Calu3 (cell line): Measurements from ENCODE around the gene BCAS3. TPM values are rescaled to one million over a fixed set of nuclear protein-coding genes. Genes with fewer than 3 reads are reported as not detected.
"Not testable (repeated sequence)": the region's sequence is repeated elsewhere in the genome, so short reads cannot be mapped to it uniquely, and the experiment has no call there.

ENCODE experiments used
- BruUV-seq: library from RNA; stranded (reverse); fragments of 400-500 nt; replicated peaks from 2 replicates; lab custom pipeline; 2021; lab: Mats Ljungman, UMichigan
- CTCF ChIA-PET: fragments of 300-600 bp; sonication (Branson Sonifier 250); formaldehyde crosslinking; loops from one replicate; lab custom pipeline; 2022; ENCODE audit warnings: antibody characterized with exemption; lab: Charles Lee
- DNase-seq: peaks from one replicate; pipeline ENCODE4 v3.0.0; 2022
- H3K27ac Mint-ChIP-seq: one replicate; pipeline ENCODE4 v1.8.0; 2022; ENCODE audit warnings: mixed read lengths; ENCODE audit not compliant: unreplicated experiment
- H3K27me3 Mint-ChIP-seq: one replicate; pipeline ENCODE4 v1.8.0; 2022; ENCODE audit warnings: mixed read lengths; ENCODE audit not compliant: unreplicated experiment
- H3K36me3 Mint-ChIP-seq: one replicate; pipeline ENCODE4 v1.8.0; 2022; ENCODE audit warnings: mild to moderate bottlenecking, moderate library complexity, mixed read lengths; ENCODE audit not compliant: insufficient read depth, unreplicated experiment
- H3K4me1 Mint-ChIP-seq: one replicate; pipeline ENCODE4 v1.8.0; 2022; ENCODE audit warnings: mild to moderate bottlenecking, low read depth, mixed read lengths; ENCODE audit not compliant: unreplicated experiment
- H3K4me3 Mint-ChIP-seq: one replicate; pipeline ENCODE4 v1.8.0; 2022; ENCODE audit warnings: mild to moderate bottlenecking, low read depth, moderate library complexity, mixed read lengths; ENCODE audit not compliant: unreplicated experiment
- H3K9me3 Mint-ChIP-seq: one replicate; pipeline ENCODE4 v1.8.0; 2022; ENCODE audit warnings: low read depth, mixed read lengths; ENCODE audit not compliant: unreplicated experiment
- CTCF ChIP-seq: fragments of 200-600 bp; IDR thresholded peaks from one replicate; pipeline ENCODE4 v1.8.0; 2022; ENCODE audit warnings: antibody characterized with exemption; ENCODE audit not compliant: unreplicated experiment
- intact Hi-C: fragments of 100-400 bp; cut with micrococcal nuclease; formaldehyde crosslinking; loops from one replicate; pipeline ENCODE4 v1.10.0; 2022; ENCODE audit not compliant: unreplicated experiment
- total RNA-seq: library from RNA; stranded (reverse); gene quantifications from 2 replicates; pipeline ENCODE4 v1.2.3, GENCODE V29; 2022

The BCAS3 gene
- total RNA-seq, 1 experiment from 2014 or later: 10.9 TPM

GRCh38 chr17:61352781-61353491, 675.3 kb downstream of the BCAS3 start:
- TF ChIP-seq CTCF: no peak
- Mint-ChIP-seq H3K36me3 (no peaks in the 10 kb centered on the region), H3K27ac (no peak overlapping the region), H3K4me3 (no peak overlapping the region), H3K4me1 (no peaks in the 10 kb centered on the region), H3K27me3 (peaks cover 7% of the 10 kb centered on the region), H3K9me3 (no peaks in the 10 kb centered on the region)
- CTCF ChIA-PET: no interaction called here
- intact Hi-C loops: no loop called here
- DNase-seq: no peak
- no TSS peak for BruUV-seq

DNA sequence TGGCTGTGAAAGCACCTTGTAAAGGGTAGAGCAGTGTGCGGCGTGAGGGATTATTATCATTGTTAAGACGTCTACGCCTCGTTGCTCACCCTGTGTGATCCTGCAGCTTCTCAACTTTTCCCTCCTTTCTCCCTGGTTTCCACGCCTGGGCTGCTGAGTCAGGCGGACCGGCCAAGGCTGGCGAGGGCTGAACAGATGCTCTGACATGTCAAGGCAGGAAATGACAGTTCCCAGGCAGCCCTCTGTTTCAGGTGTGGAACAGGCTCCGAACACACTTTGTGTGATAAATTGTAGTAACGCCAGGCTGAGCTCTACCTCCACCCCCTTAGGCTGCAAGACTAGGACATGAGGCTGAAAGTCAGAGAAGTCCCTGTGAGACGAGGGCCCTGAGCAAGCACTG, 676.0 kb downstream of the BCAS3 start:
- H3K27ac Mint-ChIP-seq: no peak overlapping the region
- H3K4me1 Mint-ChIP-seq: no peaks in the 10 kb centered on the region
- BruUV-seq: no TSS peak
- TF ChIP-seq CTCF: no peak
- H3K36me3 Mint-ChIP-seq: no peaks in the 10 kb centered on the region
- H3K4me3 Mint-ChIP-seq: no peak overlapping the region
- CTCF ChIA-PET: no interaction called here
- intact Hi-C loops: no loop called here
- H3K27me3 Mint-ChIP-seq: peaks cover under 1% of the 10 kb centered on the region
- no peaks in the 10 kb centered on the region for H3K9me3 Mint-ChIP-seq
- DNase-seq: no peak

DNA sequence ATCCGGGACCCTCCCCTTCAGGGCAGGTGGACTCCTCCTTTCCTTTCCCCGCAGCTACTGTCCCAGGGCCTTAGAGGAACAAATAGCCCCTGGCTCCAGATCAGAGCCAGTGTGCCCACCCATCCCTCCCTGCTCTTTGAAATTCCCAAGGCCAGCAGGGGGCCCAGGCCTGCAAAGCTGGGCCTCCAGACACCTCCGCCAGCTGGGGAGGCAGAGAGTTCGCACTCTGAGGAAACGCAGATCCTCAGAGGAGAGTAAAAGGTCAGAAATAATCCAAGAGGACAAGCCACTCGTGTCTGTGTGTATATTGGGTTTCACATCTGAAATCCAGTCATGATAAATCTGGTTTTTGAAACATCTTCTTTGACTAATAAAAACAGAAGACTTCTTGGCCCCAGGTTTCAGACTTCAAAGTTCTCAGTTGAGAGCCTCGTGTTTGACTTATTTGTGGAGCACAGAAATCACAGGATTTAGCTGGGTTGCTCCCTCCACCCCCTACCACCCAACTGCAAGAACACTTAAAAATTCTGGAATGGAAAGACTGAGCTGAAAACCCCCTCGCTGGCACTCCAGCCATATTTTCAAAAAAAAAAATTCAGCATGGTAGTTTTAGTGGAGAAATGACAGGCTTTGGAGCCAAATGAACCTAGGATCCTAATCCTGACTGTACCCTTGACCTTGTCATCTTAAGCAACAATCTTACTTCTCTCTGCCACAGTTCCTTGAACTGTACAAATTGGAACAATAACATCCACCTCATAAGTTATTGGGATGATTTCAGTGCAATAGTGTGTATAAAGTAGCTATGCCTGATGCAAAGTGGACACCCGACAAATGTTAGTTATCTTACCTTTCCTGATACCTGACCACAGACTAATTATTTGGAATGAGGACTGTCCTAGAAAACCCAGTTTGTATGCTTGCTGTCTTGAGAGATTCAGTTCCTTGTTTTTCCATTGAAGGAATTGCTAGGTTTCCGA, 677.5 kb downstream of the BCAS3 start:
- no peaks in the 10 kb centered on the region for H3K9me3 Mint-ChIP-seq
- H3K27me3 Mint-ChIP-seq: no peaks in the 10 kb centered on the region
- no peak overlapping the region for H3K27ac Mint-ChIP-seq
- intact Hi-C loops: no loop called here
- H3K4me1 Mint-ChIP-seq: no peaks in the 10 kb centered on the region
- H3K36me3 Mint-ChIP-seq: no peaks in the 10 kb centered on the region
- CTCF ChIA-PET: no interaction called here
- no peak overlapping the region for H3K4me3 Mint-ChIP-seq
- no peak for TF ChIP-seq CTCF
- BruUV-seq: no TSS peak
- DNase-seq: no peak

DNA sequence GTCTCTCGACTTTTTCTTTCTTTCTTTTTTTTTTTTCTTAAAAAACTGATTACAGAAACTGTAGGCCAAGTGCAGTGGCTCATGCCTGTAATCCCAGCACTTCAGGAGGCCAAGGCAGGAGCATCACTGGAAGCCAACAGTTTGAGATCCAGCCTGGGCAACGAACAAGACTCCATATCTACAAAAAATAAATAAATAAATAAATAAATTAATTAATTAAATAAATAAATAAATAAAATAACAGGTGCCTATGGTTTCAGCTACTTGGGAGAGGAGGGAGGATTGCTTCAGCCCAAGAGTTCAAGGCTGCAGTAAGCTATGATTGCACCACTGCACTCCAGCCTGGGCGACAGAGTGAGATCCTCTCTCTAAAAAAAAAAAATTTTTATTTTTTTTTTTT, 679.4 kb downstream of the BCAS3 start:
- H3K27me3 Mint-ChIP-seq, H3K36me3 Mint-ChIP-seq, H3K4me1 Mint-ChIP-seq, H3K4me3 Mint-ChIP-seq, DNase-seq, H3K9me3 Mint-ChIP-seq, intact Hi-C loops, H3K27ac Mint-ChIP-seq, BruUV-seq: not testable (repeated sequence)
- CTCF ChIA-PET: interaction anchor here (0.7 kb wide), 1 partner anchor 309 kb away, joined by 4 read pairs; no protein-coding TSS in a partner anchor

DNA sequence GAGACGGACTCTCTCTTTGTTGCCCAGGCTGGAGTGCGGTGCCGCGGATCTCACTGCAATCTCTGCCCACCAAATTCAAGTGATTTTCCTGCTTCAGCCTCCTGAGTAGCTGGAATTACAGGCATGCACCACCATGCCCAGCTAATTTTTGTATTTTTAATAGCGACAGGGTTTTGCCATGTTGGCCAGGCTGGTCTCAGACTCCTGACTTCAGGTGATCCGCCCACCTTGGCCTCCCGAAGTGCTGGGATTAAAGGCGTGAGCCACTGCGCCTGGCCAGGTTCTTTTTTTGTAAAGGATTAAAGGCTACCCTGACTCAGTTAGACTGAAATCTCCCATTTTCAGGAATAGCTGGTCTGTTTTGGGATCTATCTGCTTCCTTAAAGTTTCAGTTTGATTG, 681.9 kb downstream of the BCAS3 start:
- BruUV-seq, intact Hi-C loops, H3K4me3 Mint-ChIP-seq, H3K36me3 Mint-ChIP-seq, DNase-seq, H3K27ac Mint-ChIP-seq, H3K27me3 Mint-ChIP-seq, CTCF ChIA-PET, H3K4me1 Mint-ChIP-seq, H3K9me3 Mint-ChIP-seq: not testable (repeated sequence)
